Measurements from ENCODE around the gene THADA. TPM values are rescaled to one million over a fixed set of nuclear protein-coding genes. Genes with fewer than 3 reads are reported as not detected.

Gene THADA
- total RNA-seq, 1 donor: 33.2 TPM

DNA sequence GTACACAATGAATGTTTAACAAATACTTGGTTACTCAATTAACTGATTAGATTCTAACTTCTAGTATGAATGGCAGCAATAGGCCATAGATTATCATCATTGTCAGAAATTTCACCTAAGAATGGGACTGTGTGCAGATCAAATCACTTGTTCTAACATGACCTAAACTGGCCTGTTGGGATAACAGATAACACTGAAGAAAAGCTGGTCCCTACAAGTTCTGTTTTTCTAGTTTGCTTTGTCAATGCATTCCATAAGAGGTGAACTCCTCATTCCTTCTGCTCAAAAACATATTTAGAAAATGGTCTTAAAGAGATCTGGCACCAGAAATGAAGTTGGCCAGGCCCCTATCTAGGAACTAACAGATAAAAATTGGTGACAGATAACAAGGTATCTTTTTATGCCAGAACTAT is 175.4 kb downstream of the THADA start:
- H3K4me3 ChIP-seq (ENCODE audit: low read depth, low read length): no peak overlapping the region
- TF ChIP-seq, protein P1, sequence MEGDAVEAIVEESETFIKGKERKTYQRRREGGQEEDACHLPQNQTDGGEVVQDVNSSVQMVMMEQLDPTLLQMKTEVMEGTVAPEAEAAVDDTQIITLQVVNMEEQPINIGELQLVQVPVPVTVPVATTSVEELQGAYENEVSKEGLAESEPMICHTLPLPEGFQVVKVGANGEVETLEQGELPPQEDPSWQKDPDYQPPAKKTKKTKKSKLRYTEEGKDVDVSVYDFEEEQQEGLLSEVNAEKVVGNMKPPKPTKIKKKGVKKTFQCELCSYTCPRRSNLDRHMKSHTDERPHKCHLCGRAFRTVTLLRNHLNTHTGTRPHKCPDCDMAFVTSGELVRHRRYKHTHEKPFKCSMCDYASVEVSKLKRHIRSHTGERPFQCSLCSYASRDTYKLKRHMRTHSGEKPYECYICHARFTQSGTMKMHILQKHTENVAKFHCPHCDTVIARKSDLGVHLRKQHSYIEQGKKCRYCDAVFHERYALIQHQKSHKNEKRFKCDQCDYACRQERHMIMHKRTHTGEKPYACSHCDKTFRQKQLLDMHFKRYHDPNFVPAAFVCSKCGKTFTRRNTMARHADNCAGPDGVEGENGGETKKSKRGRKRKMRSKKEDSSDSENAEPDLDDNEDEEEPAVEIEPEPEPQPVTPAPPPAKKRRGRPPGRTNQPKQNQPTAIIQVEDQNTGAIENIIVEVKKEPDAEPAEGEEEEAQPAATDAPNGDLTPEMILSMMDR (IDR thresholded peaks at IDR 0.05; ENCODE audit: insufficient read depth, low read depth, low read length): no peak
- no peak for DNase-seq (ENCODE audit: low read depth)

DNA sequence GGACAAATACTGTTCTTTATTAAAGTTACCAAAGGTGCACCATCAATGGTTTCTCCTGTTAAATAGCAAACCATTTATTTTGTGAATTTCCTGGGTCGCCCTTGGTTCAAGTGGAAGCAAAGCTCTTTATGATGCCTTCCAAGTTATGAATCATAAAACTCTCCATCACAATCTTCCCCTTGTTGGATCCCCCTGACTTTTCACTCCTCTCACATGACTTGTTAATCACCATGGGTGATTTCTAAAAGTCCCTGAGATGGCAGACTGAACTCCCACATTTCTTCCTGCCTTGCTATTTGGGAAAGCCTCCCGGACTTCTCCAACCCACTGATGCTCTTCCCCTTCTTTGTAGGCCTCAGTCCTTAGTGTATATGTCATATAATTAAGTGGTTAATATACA is 176.0 kb downstream of the THADA start:
- TF ChIP-seq, protein P1 (IDR thresholded peaks at IDR 0.05; ENCODE audit: insufficient read depth, low read depth, low read length): no peak
- DNase-seq (ENCODE audit: low read depth): no peak
- no peak overlapping the region for H3K4me3 ChIP-seq (ENCODE audit: low read depth, low read length)

DNA sequence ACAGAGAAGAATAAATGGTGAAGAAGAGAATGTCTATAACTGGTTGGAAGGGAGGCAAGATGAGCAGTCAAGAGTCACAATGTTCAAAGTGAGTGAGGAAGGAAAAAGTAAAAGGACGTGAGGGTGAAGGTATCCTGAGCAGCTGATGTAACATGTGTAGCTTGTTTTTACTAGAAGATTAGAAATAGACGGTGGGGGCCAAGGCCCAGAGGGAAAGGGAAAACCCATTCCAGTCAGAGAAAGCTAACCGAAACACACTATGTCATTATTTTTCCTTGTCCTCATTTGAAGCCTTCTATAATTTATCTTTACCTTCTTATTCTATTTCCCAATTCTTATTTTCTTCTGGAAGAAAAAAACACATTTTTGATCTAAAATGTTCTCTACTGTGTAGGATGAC is 176.6 kb downstream of the THADA start:
- DNase-seq (ENCODE audit: low read depth): no peak
- TF ChIP-seq, protein P1 (IDR thresholded peaks at IDR 0.05; ENCODE audit: insufficient read depth, low read depth, low read length): no peak
- no peak overlapping the region for H3K4me3 ChIP-seq (ENCODE audit: low read depth, low read length)

DNA sequence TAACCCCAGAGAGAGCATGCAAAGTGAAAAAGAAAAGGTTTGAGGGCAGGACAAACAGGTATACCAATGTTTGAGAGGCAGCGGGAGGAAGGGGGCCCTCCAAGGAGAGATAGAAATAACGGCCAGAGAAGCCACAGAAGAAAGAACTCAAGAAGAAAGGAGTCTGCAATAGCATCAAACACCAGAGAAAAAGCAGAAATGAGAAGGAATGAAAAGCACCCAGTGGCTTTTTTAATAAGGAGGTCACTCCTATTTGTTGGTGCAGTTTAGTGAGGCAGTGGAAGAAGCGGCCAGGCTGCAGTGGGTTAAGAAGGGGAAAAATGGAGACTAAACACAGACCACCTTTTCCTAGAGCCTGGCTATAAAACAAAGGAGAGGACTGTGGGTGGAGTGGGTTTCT is 177.2 kb downstream of the THADA start:
- no peak for DNase-seq (ENCODE audit: low read depth)
- H3K4me3 ChIP-seq (ENCODE audit: low read depth, low read length): no peak overlapping the region
- TF ChIP-seq, protein P1 (IDR thresholded peaks at IDR 0.05; ENCODE audit: insufficient read depth, low read depth, low read length): no peak

DNA sequence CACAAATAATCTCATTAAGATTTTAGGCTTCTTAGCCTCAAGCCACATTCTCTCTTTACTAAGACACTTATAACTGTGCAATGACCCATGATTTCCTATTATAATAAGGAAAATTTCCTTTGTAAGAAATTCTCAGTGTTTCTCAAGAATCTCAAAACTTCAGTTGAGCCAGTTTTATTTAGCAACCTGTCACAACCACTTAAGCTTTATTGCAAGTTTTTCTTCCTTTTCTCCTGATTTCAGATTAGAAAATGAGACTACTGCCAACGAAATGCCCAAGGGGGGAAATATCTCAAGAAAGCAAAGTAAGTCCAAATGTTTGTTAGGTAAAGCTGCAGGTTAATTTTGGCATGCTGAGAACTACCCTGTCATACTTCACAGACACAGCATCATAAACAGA is 178.5 kb downstream of the THADA start:
- TF ChIP-seq, protein P1 (IDR thresholded peaks at IDR 0.05; ENCODE audit: insufficient read depth, low read depth, low read length): no peak
- no peak overlapping the region for H3K4me3 ChIP-seq (ENCODE audit: low read depth, low read length)
- no peak for DNase-seq (ENCODE audit: low read depth)

DNA sequence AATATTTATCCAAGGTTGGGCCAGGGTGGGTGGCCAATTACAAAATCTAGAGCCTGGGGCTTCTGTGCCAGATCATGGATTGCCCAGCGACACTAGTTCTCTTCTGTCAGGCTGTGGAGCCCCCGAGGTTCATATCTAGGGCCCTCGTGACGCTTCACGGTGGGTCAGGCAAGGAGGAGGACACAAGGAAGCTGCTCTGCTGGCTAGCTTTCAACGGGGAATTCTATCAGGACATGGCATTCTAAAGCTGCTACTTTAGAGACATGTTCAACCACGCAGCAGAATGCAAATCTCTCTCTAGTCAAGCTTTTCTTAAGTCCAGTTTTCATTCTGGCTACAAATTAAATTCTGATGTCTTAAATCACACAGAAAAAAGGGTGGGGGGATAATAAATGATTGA is 180.2 kb downstream of the THADA start:
- DNase-seq (ENCODE audit: low read depth): no peak
- TF ChIP-seq, protein P1 (IDR thresholded peaks at IDR 0.05; ENCODE audit: insufficient read depth, low read depth, low read length): no peak
- H3K4me3 ChIP-seq (ENCODE audit: low read depth, low read length): no peak overlapping the region

DNA sequence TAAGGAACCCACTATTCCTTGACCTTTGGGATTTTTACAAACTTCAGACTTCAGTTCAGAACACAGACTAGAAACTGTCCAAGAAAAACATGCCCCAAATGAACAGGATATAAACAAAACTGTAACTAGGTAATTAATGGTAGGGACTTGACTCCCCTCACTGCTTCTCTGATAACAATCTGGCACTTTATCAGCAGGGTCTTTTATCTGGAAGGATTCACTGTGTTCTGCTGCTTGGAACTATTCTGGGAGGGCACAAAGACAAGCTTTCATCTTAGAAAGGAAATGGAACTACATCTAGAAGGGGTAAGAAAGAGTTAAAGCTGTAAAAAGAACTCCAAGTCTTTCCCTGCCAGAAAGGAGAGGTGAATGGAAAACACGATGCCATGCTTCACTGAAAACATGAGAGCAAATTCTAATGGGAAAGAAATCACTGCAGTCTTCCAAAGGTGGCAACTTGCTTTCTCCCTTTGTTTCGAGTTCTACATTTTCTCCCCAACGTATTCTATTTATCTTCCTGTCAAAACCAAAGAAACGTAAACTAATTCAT is 181.2 kb downstream of the THADA start:
- DNase-seq (ENCODE audit: low read depth): no peak
- no peak overlapping the region for H3K4me3 ChIP-seq (ENCODE audit: low read depth, low read length)
- TF ChIP-seq, protein P1 (IDR thresholded peaks at IDR 0.05; ENCODE audit: insufficient read depth, low read depth, low read length): no peak

Data from fibroblast of villous mesenchyme (primary cell).